HG03135 (cell line): ENCODE measurements around the gene FKBP10.
"Not testable (repeated sequence)": the region's sequence is repeated elsewhere in the genome, so short reads cannot be mapped to it uniquely, and the experiment has no call there.

Source experiments
- ATAC-seq: cut with Tn5 transposase; IDR thresholded peaks from one replicate; pipeline ENCODE4 v1.9.1; 2021; ENCODE audit warnings: mild to moderate bottlenecking, moderate library complexity; ENCODE audit not compliant: unreplicated experiment

The FKBP10 gene

GRCh38 chr17:41812381-41813151 lies at the start of gene FKBP10:
Gene FKBP10 (plus strand): TSS chr17:41813004. CDS start chr17:41813035, 31 bp downstream.
- ATAC-seq: no peak

GRCh38 chr17:41763327-41763726 lies 49.5 kb upstream of the FKBP10 start:
- ATAC-seq: no peak

- no peak for ATAC-seq
Observed at GRCh38 chr17:41766135-41766534, 46.7 kb upstream of the FKBP10 start.

- no peak for ATAC-seq
Observed at GRCh38 chr17:41767324-41768042, 45.3 kb upstream of the FKBP10 start.

GRCh38 chr17:41768682-41769288 lies 44.0 kb upstream of the FKBP10 start:
- ATAC-seq: no peak

GRCh38 chr17:41769346-41769862 lies 43.4 kb upstream of the FKBP10 start:
- no peak for ATAC-seq

GRCh38 chr17:41769985-41770384 lies 42.8 kb upstream of the FKBP10 start:
- no peak for ATAC-seq

- ATAC-seq: no peak
Observed at GRCh38 chr17:41771389-41772206, 41.2 kb upstream of the FKBP10 start.

GRCh38 chr17:41772218-41772585 lies 40.6 kb upstream of the FKBP10 start:
- ATAC-seq: no peak

- no peak for ATAC-seq
Observed at GRCh38 chr17:41772586-41773189, 40.1 kb upstream of the FKBP10 start.

- no peak for ATAC-seq
Observed at GRCh38 chr17:41773190-41773588, 39.6 kb upstream of the FKBP10 start.

GRCh38 chr17:41773731-41774193 lies 39.0 kb upstream of the FKBP10 start:
- no peak for ATAC-seq

GRCh38 chr17:41775394-41776226 lies 37.2 kb upstream of the FKBP10 start:
- ATAC-seq: no peak

GRCh38 chr17:41776262-41776900 lies 36.4 kb upstream of the FKBP10 start:
- ATAC-seq: not testable (repeated sequence)

- no peak for ATAC-seq
Observed at GRCh38 chr17:41777157-41777573, 35.6 kb upstream of the FKBP10 start.

- no peak for ATAC-seq
Observed at GRCh38 chr17:41777574-41778188, 35.1 kb upstream of the FKBP10 start.

GRCh38 chr17:41779954-41780353 lies 32.9 kb upstream of the FKBP10 start:
- no peak for ATAC-seq

GRCh38 chr17:41781404-41782110 lies 31.2 kb upstream of the FKBP10 start:
- no peak for ATAC-seq
